ENCODE results near the gene DNAAF5.
A peak's percentile ranks its signal among the peaks of the same experiment; 100 is the strongest.

Gene DNAAF5

GRCh38 chr7:711093-711921, 15.2 kb upstream of the DNAAF5 start:
- Histone ChIP-seq H2AFZ (ENCODE audit: insufficient read depth, low read length, poor library complexity) (no peak overlapping the region), H3K14ac (ENCODE audit: low read length) (no peak overlapping the region), H4K91ac (ENCODE audit: low read depth, low read length) (no peak overlapping the region), H2BK12ac (ENCODE audit: low read length) (no peak overlapping the region), H2BK5ac (ENCODE audit: low read depth, low read length, poor library complexity) (no peak overlapping the region), H2BK120ac (ENCODE audit: insufficient read depth, low read length, poor library complexity) (no peak overlapping the region), H3K27ac (ENCODE audit: low read depth, low read length) (no peak overlapping the region), H3K27me3 (ENCODE audit: insufficient read depth, low read length) (peaks cover 3% of the 10 kb centered on the region), H3K4me3 (ENCODE audit: low read depth, low read length) (no peak overlapping the region), H3K23ac (ENCODE audit: low read length) (no peak overlapping the region), H4K8ac (ENCODE audit: low read depth, low read length) (no peak overlapping the region), H3K9me3 (ENCODE audit: insufficient read depth, low read depth, low read length) (no peaks in the 10 kb centered on the region), H3K36me3 (ENCODE audit: control insufficient read depth in 1 of 2, insufficient read depth in 2 of 2, low read length in 2 of 2) (no peaks in the 10 kb centered on the region), H3K18ac (ENCODE audit: low read length) (no peak overlapping the region), H3K4me1 (ENCODE audit: control insufficient read depth in 1 of 2, insufficient read depth in 2 of 2, low read length in 2 of 2) (no peaks in the 10 kb centered on the region), H4K12ac (ENCODE audit: low read depth, low read length) (peak overlapping the region; percentile 43), H3K9ac (ENCODE audit: low read length) (no peak overlapping the region), H3K79me1 (ENCODE audit: low read length) (no peaks in the 10 kb centered on the region), H2AK5ac (ENCODE audit: low read length) (no peak overlapping the region), H3K79me2 (ENCODE audit: control insufficient read depth, insufficient read depth, low read length, poor library complexity) (no peaks in the 10 kb centered on the region), H3K4me2 (ENCODE audit: low read length) (peak overlapping the region; percentile 70), H3K4ac (ENCODE audit: low read depth, low read length) (no peak overlapping the region)
- no CpG with 5 or more reads among the region's 45 CpGs for WGBS (ENCODE audit: extremely low coverage, insufficient coverage, insufficient read length)
- DNase-seq = no peak

GRCh38 chr7:711922-712380, 14.5 kb upstream of the DNAAF5 start:
- no CpG with 5 or more reads among the region's 44 CpGs for WGBS (ENCODE audit: extremely low coverage, insufficient coverage, insufficient read length)
- no peak for DNase-seq

GRCh38 chr7:712381-713138, 13.9 kb upstream of the DNAAF5 start:
- no peak overlapping the region for H3K14ac ChIP-seq (ENCODE audit: low read length)
- no peak overlapping the region for H2BK5ac ChIP-seq (ENCODE audit: low read depth, low read length, poor library complexity)
- H3K18ac ChIP-seq (ENCODE audit: low read length) = no peak overlapping the region
- H3K4me2 ChIP-seq (ENCODE audit: low read length) = peak overlapping the region; percentile 70
- H4K12ac ChIP-seq (ENCODE audit: low read depth, low read length) = no peak overlapping the region
- H4K91ac ChIP-seq (ENCODE audit: low read depth, low read length) = no peak overlapping the region
- H4K8ac ChIP-seq (ENCODE audit: low read depth, low read length) = no peak overlapping the region
- DNase-seq = no peak
- H3K79me1 ChIP-seq (ENCODE audit: low read length) = no peaks in the 10 kb centered on the region
- no peaks in the 10 kb centered on the region for H3K79me2 ChIP-seq (ENCODE audit: control insufficient read depth, insufficient read depth, low read length, poor library complexity)
- H3K36me3 ChIP-seq (ENCODE audit: control insufficient read depth in 1 of 2, insufficient read depth in 2 of 2, low read length in 2 of 2) = no peaks in the 10 kb centered on the region
- H3K9me3 ChIP-seq (ENCODE audit: insufficient read depth, low read depth, low read length) = no peaks in the 10 kb centered on the region
- H3K4me3 ChIP-seq (ENCODE audit: low read depth, low read length) = no peak overlapping the region
- H2AK5ac ChIP-seq (ENCODE audit: low read length) = no peak overlapping the region
- H3K9ac ChIP-seq (ENCODE audit: low read length) = no peak overlapping the region
- no peak overlapping the region for H2AFZ ChIP-seq (ENCODE audit: insufficient read depth, low read length, poor library complexity)
- peaks cover 0 to 2% of the 10 kb centered on the region in 2 experiments for H3K4me1 ChIP-seq (ENCODE audit: control insufficient read depth in 1 of 2, insufficient read depth in 2 of 2, low read length in 2 of 2)
- H3K4ac ChIP-seq (ENCODE audit: low read depth, low read length) = no peak overlapping the region
- no peak overlapping the region for H3K27ac ChIP-seq (ENCODE audit: low read depth, low read length)
- no peak overlapping the region for H3K23ac ChIP-seq (ENCODE audit: low read length)
- no peak overlapping the region for H2BK120ac ChIP-seq (ENCODE audit: insufficient read depth, low read length, poor library complexity)
- H3K27me3 ChIP-seq (ENCODE audit: insufficient read depth, low read length) = peaks cover 3% of the 10 kb centered on the region
- no CpG with 5 or more reads among the region's 74 CpGs for WGBS (ENCODE audit: extremely low coverage, insufficient coverage, insufficient read length)
- H2BK12ac ChIP-seq (ENCODE audit: low read length) = no peak overlapping the region

More at GRCh38 chr7:711922-712380, 14.5 kb upstream of the DNAAF5 start:
- no peak overlapping the region for H3K9ac ChIP-seq (ENCODE audit: low read length)
- H2BK5ac ChIP-seq (ENCODE audit: low read depth, low read length, poor library complexity) = no peak overlapping the region
- H2BK12ac ChIP-seq (ENCODE audit: low read length) = no peak overlapping the region
- no peaks in the 10 kb centered on the region for H3K79me2 ChIP-seq (ENCODE audit: control insufficient read depth, insufficient read depth, low read length, poor library complexity)
- peak overlapping the region; percentile 43 for H4K12ac ChIP-seq (ENCODE audit: low read depth, low read length)
- H3K79me1 ChIP-seq (ENCODE audit: low read length) = no peaks in the 10 kb centered on the region
- no peak overlapping the region for H3K4me3 ChIP-seq (ENCODE audit: low read depth, low read length)
- no peak overlapping the region for H3K18ac ChIP-seq (ENCODE audit: low read length)
- peaks cover 0 to 2% of the 10 kb centered on the region in 2 experiments for H3K4me1 ChIP-seq (ENCODE audit: control insufficient read depth in 1 of 2, insufficient read depth in 2 of 2, low read length in 2 of 2)
- no peak overlapping the region for H3K4ac ChIP-seq (ENCODE audit: low read depth, low read length)
- H2AK5ac ChIP-seq (ENCODE audit: low read length) = no peak overlapping the region
- no peak overlapping the region for H2AFZ ChIP-seq (ENCODE audit: insufficient read depth, low read length, poor library complexity)
- no peaks in the 10 kb centered on the region for H3K9me3 ChIP-seq (ENCODE audit: insufficient read depth, low read depth, low read length)
- H3K14ac ChIP-seq (ENCODE audit: low read length) = no peak overlapping the region
- peak overlapping the region; percentile 70 for H3K4me2 ChIP-seq (ENCODE audit: low read length)
- no peak overlapping the region for H4K91ac ChIP-seq (ENCODE audit: low read depth, low read length)
- no peaks in the 10 kb centered on the region for H3K36me3 ChIP-seq (ENCODE audit: control insufficient read depth in 1 of 2, insufficient read depth in 2 of 2, low read length in 2 of 2)
- peaks cover 3% of the 10 kb centered on the region for H3K27me3 ChIP-seq (ENCODE audit: insufficient read depth, low read length)
- H3K23ac ChIP-seq (ENCODE audit: low read length) = no peak overlapping the region
- H4K8ac ChIP-seq (ENCODE audit: low read depth, low read length) = no peak overlapping the region
- no peak overlapping the region for H2BK120ac ChIP-seq (ENCODE audit: insufficient read depth, low read length, poor library complexity)
- H3K27ac ChIP-seq (ENCODE audit: low read depth, low read length) = no peak overlapping the region

GRCh38 chr7:713139-713457, 13.4 kb upstream of the DNAAF5 start:
- Histone ChIP-seq H2BK5ac (ENCODE audit: low read depth, low read length, poor library complexity) (no peak overlapping the region), H2AFZ (ENCODE audit: insufficient read depth, low read length, poor library complexity) (no peak overlapping the region), H3K27ac (ENCODE audit: low read depth, low read length) (no peak overlapping the region), H3K79me2 (ENCODE audit: control insufficient read depth, insufficient read depth, low read length, poor library complexity) (no peaks in the 10 kb centered on the region), H4K91ac (ENCODE audit: low read depth, low read length) (no peak overlapping the region), H3K36me3 (ENCODE audit: control insufficient read depth in 1 of 2, insufficient read depth in 2 of 2, low read length in 2 of 2) (no peaks in the 10 kb centered on the region), H3K14ac (ENCODE audit: low read length) (no peak overlapping the region), H3K4ac (ENCODE audit: low read depth, low read length) (no peak overlapping the region), H4K12ac (ENCODE audit: low read depth, low read length) (no peak overlapping the region), H4K8ac (ENCODE audit: low read depth, low read length) (no peak overlapping the region), H3K4me3 (ENCODE audit: low read depth, low read length) (no peak overlapping the region), H3K9me3 (ENCODE audit: insufficient read depth, low read depth, low read length) (no peaks in the 10 kb centered on the region), H2BK12ac (ENCODE audit: low read length) (no peak overlapping the region), H3K4me2 (ENCODE audit: low read length) (no peak overlapping the region), H2AK5ac (ENCODE audit: low read length) (no peak overlapping the region), H3K4me1 (ENCODE audit: control insufficient read depth in 1 of 2, insufficient read depth in 2 of 2, low read length in 2 of 2) (peaks cover 0 to 2% of the 10 kb centered on the region in 2 experiments), H3K79me1 (ENCODE audit: low read length) (no peaks in the 10 kb centered on the region), H3K18ac (ENCODE audit: low read length) (no peak overlapping the region), H3K27me3 (ENCODE audit: insufficient read depth, low read length) (peaks cover 3% of the 10 kb centered on the region), H3K23ac (ENCODE audit: low read length) (no peak overlapping the region), H3K9ac (ENCODE audit: low read length) (no peak overlapping the region), H2BK120ac (ENCODE audit: insufficient read depth, low read length, poor library complexity) (no peak overlapping the region)
- no peak for DNase-seq
- no CpG with 5 or more reads among the region's 9 CpGs for WGBS (ENCODE audit: extremely low coverage, insufficient coverage, insufficient read length)
